Stimulated activated CD4-positive, alpha-beta T cell treated with anti-CD3 and anti-CD28 coated beads, Interleukin-4, amount 100 ng/mL, for 48 hours (primary cell): Measurements from ENCODE around the gene ADSL.
A peak's percentile ranks its signal among the peaks of the same experiment; 100 is the strongest.

Experiments
- DNase-seq, 2 donors: peaks; one replicate each; pipeline ENCODE4 v3.0.0-alpha.2; 2020; ENCODE audit warnings: low read depth in 2 of 2

The ADSL gene

DNA sequence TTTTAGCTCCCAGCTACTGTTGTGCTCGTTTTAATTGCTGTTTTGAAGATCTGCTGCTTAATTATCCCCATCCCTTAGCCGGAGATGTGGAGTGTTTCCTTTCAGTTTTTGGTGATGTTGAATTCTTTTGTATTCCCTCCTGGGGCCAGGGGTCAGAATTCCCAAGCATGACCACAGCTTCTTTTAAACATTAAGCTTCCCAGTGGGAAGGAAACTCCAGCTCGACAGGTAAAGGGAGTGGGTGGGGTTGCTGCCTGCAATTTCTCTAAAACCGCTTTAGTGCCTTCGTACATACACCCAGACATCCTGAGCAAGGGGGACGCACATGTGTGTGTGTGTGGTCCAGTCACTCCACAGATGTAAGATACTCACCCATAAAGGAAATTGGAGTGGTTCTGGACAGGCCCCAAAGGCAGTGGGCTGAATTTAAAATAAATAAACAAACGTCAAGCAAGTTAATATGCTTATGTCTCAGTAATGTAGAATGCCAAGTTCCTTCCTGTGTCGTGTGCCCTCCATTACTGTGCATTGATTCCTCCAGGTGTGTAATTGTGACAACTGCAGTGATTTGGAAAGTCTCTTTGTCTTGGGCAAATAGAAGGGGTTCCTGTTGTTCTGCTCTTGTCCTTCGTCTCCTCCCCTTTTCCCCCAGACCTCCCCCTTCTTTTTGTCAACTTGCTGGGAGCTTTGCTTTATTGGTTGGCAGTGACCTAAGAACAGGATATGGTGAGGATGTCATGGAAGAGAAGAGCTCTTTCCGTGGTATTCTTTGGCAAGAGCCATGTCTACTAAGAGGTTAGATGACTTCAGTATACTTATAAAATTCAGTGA lies 19.2 kb upstream of the ADSL start:
- DNase-seq = no peak

DNA sequence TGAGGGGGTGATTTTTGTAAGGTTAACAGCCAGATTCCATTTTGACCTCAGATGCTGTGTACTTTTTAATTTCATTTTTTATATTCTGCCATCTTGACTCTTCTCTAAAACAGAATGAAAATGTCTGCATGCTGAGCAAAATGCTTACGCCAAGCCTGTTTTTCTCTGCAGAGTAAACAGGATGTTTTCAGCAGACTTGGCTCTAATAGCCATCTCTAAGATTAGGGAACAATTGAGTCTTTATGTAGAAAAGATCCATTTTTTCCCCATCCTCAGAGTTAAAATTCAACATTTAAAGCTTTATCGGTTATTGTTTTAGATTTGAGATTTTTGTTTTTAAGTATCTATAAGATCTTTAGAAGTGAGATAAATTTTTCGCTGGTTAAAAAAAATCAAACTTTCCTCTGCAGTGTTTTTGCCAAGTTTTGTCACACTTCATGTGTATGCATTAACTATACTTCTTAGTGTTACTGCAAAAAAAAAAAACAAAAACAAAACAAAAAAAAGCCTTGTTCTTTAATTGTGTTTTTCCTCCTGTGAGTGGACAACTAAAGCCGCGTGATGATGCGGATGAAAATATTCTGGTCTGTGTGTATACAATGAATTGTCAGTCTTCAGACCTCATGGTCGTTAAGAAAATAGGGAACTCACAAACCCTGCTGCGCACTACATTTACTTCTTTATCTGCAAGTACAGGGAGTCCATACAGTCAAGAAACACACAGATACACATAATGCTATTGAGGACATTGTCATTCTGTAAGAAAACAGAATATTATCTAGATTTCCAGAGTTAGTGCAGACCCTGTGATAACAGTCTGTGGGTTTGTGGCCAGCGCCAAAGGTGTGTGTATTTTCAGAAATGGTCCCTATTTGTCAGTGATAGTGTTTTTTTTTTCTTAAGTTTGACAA lies 17.5 kb upstream of the ADSL start:
- DNase-seq = no peak

DNA sequence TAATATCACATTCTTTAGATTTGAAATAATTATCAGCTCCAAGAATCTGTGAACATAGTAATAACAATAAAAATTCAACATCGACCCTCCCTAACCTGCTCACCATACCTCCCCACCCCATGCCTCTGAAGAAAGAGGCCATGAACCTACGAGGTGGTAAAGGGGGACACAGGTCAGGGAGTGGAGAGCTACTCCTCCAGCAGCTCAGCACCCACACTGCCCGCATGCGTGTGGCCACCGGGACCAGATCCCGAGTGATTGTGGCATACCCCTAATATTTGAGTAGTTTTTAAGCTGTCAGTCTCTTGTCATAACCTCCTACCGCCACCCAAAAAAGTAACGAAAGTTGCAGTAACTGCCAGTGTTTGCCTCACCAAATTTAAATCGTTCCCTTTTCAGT lies 16.8 kb upstream of the ADSL start:
- no peak for DNase-seq

DNA sequence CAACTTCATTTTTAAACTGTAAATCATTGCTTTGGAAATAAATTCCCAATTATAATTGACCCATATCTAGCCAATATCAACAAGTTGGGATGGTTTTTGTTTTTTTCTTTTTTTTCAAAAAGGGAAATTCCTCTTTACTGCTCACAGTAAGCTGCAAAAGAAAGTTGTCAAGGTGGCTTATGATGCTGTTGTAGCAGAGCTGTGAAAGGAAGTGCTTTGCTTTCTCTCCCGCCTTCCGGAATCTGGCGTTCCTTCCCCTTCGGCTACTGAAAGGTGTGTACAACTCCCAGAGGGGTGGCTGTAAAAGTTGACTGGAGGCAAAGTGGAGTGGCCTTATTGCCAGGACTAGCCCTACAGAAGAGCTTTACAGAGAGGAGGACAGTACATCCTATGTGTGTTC lies 16.2 kb upstream of the ADSL start:
- DNase-seq = no peak

DNA sequence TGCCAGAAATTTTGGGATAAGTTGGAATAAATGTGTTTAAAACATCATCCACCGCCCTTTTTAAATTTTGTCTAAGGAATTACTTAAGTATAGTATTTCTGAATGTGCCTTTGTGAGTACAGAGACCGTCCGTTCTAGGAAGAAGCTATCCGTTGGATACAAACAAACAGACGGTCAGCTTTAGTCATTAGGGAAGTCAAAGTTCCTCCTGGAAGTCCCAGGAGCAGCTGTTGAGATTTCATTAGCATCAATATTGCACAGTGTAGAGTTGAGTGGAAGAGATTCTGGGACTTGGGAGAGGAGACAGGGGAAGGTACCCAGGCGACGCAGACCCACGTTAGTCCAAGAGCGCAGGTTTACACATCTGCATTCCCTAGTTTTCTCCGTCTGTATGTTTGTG lies 15.7 kb upstream of the ADSL start:
- no peak for DNase-seq

DNA sequence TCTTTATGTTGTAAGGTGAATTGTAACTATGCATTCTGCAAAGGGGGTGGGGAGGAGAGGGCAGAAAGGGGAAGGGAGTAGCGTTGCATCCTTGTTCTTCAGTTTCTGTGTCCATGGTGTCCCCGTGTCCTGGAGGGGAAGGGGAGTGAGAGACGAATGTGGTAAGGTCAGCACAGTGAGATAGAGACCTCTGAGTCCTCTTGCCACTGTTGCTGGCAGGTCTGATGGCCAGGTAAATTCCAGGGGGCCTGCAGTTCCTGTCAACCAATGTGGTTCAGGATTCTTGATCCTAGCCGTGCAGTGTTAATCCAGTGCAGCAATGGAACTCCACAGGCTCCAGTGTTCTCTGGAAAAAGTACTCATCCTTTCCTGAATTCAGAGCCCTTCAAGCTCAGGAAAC lies 14.6 kb upstream of the ADSL start:
- DNase-seq = no peak

DNA sequence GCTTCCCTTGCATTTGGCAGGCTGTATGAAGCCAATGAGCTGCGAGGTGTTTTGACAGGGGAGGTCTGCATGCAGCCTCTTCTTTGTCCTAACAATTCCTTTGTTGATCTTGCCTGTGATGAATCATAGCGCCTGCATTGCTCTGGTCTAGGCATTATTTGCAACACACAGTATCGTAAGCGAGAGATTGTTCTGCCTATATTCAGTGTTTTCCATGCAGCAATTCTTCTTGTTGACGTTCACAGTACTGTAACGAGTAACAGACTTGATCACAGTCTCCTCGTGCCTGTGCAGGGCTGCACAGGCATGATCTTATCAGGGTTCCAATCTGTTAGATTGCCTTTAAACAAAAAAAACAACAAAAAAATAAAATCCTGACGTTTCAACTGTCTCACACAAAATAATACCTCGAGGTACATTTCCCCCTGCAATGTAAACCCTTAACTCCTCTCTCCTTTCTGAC lies 13.9 kb upstream of the ADSL start:
- no peak for DNase-seq

DNA sequence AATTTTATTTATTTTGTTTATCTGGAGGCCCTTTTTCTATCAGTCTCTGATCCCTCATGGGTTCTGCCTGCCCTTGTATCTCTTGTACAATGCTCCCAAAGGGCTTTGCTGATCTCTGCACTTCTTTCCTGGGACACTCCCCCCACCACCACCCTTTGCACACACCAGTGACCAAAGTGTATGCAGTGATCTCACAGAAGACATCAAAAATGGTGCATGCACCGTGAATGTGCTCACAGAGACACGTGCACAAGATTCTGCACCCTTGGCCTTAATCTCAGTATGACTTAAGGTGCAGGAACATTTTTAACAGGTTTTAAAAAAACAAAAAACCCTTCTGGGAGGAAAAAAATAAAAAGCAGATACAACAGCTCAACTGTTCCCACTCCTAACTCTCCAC lies 12.2 kb upstream of the ADSL start:
- no peak for DNase-seq

DNA sequence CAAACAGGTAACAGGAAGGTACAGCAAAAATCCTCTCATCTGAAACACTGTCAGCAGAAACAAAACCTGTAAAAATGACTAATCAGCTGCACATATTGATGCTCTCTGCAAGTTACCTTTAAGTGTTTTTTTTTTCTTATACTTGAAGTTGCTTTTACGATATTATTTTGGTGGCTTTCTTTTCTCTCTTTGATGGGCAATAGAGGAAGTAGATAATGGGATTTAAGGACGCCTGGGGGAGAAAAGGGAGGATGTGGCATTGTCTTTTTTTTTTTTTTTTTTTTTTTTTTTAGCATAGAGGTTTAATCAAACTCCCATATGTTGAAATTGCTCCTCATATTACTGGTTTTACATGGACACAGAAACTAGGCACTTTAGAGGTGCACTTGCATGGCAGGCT lies 11.4 kb upstream of the ADSL start:
- no peak for DNase-seq

DNA sequence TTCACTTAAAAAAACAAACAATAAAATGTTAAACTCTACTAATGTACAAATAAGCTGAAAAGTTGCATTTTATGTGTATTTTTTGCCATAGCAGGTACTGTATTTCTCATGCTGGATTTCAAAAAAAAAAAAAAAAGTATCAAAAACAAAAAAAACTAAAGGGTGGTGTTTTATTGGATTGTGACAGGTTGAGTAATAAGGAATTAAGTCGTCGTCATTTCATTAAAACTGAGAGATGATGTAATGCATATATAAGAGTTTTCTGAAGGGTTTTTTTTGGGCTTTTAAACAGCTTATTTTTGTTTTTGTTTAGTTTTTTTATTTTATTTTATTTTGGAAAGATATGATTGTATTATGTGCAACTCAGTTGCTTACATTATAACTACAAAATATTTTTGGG lies 10.9 kb upstream of the ADSL start:
- no peak for DNase-seq

DNA sequence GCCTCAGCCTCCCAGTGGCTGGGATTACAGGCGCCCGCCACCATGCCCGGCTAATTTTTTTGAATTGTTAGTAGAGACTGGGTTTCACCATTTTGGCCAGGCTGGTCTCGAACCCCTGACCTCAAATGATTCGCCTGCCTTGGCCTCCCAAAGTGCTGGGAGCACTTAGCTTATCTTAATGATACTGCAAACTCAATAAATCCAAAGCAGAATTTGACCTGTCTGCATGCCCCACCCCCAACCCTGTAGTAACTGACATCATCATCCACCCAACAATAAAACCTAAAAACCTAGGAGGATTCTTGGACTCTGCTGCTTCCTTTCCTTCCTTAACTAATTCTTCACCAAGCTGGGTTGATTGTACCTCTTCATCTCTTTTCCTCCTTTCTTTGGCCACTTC lies 6.3 kb upstream of the ADSL start:
- no peak for DNase-seq

DNA sequence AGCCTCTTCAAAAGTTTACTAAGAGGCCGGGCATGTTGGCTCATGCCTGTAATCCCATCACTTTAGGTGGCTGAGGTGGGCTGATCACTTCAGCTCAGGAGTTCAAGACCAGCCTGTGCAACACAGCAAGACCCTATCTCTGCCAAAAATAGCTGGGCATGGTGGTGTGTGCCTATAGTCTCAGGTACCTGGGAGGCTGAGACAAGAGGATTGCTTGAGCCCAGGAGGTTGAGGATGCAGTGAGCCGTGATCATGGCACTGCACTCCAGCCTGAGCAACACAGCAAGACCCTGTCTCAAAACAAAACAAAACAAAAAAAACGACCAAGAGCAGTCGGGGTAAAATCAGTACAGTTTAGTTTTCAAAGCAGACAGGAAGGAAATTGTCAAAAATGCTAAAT lies 4.7 kb upstream of the ADSL start:
- no peak for DNase-seq

DNA sequence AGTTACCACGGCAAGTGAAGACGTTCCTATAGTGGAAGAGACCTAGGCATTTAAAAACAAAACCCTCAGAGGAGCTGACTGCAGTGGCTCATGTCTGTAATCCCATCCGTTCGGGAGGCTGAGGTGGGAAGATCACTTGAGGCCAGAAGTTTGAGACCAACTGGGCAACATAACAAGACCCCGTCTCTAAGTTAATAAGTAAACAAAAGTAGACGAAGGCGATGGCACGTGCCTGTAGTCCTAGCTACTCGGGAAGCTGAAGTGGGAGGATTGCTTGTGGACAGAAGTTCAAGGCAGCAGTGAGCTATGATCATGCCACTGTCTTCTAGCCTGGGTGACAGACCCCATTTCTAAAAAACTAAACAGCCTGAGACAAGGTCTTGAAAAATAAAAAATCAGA lies 3.8 kb upstream of the ADSL start:
- DNase-seq = no peak

DNA sequence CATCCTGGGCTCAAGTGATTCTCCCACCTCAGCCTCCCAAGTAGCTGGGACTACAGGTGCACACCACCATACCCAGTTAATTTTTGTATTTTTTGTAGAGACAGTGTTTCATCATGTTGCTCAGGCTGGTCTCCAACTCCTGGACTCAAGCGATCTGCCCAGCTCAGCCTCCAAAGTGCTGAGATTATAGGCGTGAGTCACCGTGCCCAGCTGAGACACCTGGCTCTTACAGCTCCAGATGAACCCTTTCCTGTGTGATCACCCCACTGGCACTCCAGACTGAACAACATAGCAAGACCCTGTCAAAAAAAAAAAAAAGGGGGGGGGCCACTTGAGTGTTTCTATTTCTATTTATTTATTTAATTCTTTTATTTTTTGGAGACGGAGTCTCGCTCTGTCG lies 1.0 kb upstream of the ADSL start:
- no peak for DNase-seq

DNA sequence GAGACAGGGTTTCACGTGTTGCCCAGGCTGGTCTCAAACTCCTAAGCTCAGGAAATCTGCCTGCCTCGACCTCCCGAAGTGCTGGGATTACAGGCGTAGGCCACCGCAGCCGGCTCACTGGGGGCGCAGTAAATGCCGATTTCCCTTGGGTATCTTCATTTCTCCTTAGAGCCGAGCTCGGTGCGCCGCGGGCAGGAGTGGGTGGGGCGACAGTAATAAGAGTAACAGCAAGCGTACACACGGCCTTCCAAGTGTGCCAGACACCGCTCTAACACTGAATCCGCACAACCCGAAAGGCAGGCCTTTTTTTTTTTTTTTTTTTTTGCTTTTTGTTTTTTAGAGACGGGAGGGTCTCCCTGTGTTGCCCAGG lies 500 bp upstream of the ADSL start:
- peak; percentile 54 to 55 for DNase-seq

DNA sequence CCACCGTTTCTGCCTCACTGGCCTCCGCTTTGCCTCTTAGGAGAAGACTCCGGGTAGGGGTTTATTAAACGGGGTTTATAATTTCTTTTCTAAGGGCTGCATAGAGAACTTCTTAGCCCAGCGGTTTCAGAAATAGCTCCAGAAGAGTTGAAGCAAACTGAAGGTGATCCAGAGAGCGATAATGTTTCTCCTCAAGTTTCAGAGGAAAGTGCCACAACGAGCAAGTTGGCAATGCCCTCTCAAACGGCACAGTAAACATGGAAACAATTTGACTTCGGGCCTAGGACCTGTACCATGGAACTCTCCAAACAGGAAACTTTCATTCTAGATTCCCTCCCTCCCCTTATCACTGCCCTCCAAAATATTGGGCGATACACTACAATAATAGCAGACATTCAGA lies 1.0 kb downstream of the ADSL start:
- DNase-seq = no peak

DNA sequence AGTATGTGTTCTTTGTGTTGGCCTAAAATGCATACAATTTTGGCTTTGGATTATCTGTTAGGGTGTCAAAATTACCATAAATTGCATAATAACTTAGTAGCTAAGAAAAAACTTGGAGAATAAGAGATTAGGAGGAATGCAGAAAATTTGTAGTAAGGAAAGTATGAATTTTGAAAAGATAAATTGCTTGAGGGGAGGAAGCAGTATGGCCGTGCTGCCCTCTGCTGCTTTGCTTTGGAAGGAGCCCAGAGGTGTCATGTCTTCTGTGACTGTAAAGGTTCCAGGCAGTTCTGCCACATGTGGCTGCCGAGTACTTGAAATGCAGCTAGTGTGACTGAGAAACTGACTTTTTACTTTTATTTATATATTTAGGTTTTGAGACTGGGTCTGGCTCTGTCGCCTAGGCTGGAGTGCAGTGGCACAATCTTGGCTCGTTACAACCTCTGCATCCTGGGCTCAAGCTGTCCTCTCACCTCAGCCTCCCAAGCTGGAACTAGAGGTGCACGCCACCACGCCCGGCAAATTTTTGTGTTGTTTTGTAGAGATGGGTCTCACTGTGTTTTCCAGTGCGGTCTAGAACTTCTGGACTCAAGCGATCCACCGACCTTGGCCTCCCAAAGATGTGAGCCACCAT lies 1.8 kb downstream of the ADSL start:
- peak; percentile 39 to 46 for DNase-seq

DNA sequence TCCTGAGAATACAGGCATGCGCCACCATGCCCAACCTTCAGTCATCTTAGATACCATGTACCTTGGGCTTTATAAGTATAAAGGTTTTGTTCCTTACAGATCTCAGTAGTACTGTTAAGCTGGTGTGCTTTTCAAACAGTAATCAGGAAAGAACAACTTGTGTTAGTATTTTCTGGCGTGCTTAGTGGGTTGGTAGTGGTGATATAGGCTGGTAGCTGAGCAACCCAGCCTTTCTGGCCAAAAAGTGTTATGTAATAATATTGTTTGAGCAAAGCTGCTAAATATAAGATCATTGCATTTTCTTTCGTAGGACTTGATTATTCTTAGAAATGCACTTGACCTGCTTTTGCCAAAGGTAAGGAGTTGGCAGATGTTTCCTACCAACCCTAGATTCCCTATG lies 6.5 kb downstream of the ADSL start:
- DNase-seq = no peak

DNA sequence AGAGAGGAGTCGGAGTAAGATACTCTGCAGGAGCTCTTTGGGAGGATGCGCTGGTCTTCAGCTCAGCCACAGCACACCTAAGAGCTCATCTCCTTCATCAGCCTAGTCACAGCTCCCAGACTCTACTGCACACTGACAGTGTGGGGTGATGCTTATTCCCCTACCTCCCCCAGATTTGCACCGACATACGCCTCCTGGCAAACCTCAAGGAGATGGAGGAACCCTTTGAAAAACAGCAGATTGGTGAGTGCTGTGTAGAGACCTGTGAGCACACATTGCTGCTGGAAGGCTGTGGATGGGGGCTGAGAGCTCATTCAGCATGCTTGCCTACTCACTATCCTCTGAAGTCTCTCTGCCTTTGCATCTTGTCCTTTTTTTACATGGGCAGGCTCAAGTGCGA lies 14.8 kb downstream of the ADSL start:
- no peak for DNase-seq

DNA sequence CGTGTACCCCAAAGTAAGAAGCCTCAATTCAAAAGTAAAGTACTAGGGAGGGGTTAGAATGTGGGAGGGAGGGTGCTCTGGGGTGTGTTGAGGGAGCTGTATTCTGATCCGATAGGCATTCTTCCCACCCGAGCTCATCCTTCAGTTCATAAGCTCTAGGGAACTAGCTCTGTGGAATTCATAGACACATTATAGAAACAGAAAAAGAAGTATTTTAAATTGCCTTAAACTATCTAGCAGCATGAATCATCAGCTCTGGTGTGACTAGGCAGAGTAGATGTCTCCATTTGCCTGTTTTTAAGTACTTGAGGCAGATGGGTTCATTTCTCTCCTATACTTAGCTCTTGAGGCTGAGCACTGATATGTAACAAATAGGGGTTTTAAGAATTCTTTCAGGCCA lies 16.8 kb downstream of the ADSL start:
- no peak for DNase-seq

DNA sequence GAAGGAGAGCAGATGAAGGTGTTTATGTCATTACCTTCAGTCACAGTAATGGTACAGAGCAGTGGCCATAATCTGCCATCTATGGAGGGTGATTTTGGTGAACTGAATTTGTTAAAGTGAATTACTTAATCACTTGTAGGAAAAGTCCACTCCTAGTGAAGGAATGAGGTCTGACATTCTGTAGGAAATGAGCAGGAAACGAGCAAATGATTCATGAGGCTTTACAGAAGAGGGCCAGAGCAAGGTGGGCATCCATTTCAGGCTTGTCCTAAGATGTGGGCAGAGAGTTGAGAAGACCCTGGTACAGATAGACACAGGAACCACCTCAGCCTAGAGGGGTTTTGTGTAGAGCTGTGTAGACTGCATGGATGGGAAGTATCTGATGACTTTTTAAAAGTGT lies 18.1 kb downstream of the ADSL start:
- DNase-seq = no peak

DNA sequence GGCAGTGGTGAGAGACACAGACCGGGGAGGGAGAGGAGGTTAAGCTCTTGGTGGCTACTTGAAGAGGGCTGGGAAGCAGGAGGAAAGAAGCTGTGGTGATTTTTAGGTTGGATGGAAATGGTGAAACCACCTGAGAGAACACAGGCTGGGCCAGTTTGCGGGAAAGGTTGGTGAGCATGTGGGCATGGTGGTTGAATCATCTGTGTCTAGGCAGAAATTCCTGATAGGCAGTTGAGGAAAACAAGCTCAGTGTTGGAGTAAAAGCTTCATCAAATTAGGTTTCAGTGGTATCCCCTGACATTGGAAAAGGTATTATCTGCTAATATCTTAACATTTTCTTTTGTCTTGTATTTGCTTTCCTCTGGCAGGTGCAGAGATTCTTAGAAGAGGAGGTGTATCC lies 19.8 kb downstream of the ADSL start:
- DNase-seq = no peak

DNA sequence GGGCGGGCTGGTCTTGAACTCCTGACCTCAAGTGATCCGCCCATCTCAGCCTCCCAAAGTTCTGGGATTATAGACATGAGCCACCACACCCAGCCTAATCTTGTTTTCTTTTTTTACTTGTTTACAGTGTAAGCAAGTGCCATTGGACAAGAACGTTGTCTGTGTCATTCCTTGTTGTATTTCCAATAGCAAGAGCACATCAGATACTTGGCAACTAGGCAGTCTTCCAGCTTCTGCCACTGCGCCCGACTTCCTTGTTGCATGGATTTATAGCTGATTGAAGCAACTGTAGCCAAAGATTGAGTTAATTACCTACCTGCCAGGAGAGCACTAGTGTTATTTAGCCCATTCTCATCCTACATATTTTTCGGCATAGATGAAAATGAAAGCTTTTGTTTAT lies 21.0 kb downstream of the ADSL start:
- no peak for DNase-seq
